ENCODE measurements around the gene CYB561A3.

The CYB561A3 gene

DNA sequence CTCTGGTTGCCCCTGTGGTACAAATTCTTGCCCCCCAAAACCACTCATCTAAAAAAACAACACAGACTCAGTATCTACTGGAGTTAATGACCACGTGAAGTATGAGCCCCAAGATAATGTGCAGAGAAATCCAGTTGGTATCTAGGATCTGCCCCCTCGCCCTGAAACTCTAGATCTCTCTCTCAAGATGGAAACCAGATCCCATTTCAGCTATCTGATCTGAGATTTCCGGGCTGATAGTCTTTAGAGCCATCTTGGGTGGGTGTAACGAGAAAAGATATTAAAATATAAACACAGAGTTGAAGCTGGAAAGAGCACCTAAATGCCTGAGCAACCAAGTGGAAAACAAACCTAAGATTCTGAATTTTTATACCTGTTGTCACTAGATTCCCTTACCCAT is 52.5 kb downstream of the CYB561A3 start:
- DNase-seq (ENCODE audit: low read depth) = no peak
- no peak for TF ChIP-seq CTCF (conservative IDR thresholded peaks at IDR 0.05; ENCODE audit: control insufficient read depth, insufficient read depth, low read depth, low read length)
- no peak overlapping the region for H3K4me3 ChIP-seq (ENCODE audit: control insufficient read depth, low read depth, low read length)

DNA sequence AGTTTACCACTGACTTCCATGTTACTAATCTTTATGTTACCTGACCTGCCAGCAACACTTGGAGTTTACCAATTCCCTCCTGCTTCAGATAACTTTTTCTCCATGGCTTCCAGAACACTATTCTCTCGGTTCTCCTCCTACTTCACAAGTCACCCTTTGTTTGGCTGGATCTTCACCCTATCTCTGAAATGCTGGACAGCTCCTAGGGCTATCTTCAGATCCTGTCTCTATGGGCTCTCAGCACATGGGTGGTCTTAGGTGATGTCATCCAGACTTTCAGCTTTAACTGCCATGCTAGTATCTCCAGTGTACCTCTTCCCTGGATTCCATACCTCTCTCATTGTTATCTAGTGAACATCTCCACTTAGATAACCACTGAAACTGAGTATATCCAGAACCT is 54.3 kb downstream of the CYB561A3 start:
- DNase-seq (ENCODE audit: low read depth) = no peak
- H3K4me3 ChIP-seq (ENCODE audit: control insufficient read depth, low read depth, low read length) = no peak overlapping the region
- TF ChIP-seq CTCF (conservative IDR thresholded peaks at IDR 0.05; ENCODE audit: control insufficient read depth, insufficient read depth, low read depth, low read length) = no peak

DNA sequence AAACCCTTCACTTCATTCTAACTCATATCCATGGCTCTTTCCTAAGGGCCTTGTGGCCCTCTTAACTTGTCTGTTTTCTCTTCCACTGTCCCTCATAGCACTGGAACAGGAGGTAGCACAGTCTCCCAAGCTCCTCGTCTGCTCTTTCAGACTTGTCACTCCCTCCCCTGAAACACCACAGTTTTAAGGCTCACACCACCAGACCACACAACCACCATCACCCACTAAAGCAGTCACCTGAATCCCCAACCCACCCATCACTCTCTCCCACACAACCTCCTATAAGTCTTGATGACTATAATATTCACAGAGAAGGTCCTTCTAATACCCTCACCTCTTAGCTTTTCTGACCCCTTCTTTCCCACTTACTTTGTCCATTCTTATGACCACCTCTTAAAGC is 55.5 kb downstream of the CYB561A3 start:
- H3K4me3 ChIP-seq (ENCODE audit: control insufficient read depth, low read depth, low read length) = no peak overlapping the region
- DNase-seq (ENCODE audit: low read depth) = no peak
- TF ChIP-seq CTCF (conservative IDR thresholded peaks at IDR 0.05; ENCODE audit: control insufficient read depth, insufficient read depth, low read depth, low read length) = no peak

DNA sequence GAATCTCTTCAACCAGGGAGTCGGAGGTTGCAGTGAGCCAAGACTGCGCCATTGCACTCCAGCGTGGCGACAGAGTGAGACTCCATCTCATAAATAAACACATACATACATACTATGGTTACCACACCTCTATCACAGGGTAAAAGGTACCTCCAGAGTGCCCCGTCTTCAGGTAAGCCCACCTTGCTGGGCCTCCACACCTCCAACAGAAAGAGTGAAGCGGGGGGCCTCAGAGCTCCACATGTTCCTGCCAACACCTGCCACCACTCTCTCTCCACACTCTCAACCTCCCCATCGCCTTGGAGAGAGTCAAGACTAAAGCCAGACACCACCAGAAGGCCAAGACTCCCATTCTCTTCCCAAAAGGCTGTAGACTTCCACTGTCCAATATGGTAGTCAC is 56.3 kb downstream of the CYB561A3 start:
- H3K4me3 ChIP-seq (ENCODE audit: control insufficient read depth, low read depth, low read length) = no peak overlapping the region
- no peak for DNase-seq (ENCODE audit: low read depth)
- TF ChIP-seq CTCF (conservative IDR thresholded peaks at IDR 0.05; ENCODE audit: control insufficient read depth, insufficient read depth, low read depth, low read length) = no peak

GRCh38 chr11:61303725-61304124 is 58.0 kb downstream of the CYB561A3 start:
- no peak for DNase-seq (ENCODE audit: low read depth)
- TF ChIP-seq CTCF (conservative IDR thresholded peaks at IDR 0.05; ENCODE audit: control insufficient read depth, insufficient read depth, low read depth, low read length) = no peak
- no peak overlapping the region for H3K4me3 ChIP-seq (ENCODE audit: control insufficient read depth, low read depth, low read length)

DNA sequence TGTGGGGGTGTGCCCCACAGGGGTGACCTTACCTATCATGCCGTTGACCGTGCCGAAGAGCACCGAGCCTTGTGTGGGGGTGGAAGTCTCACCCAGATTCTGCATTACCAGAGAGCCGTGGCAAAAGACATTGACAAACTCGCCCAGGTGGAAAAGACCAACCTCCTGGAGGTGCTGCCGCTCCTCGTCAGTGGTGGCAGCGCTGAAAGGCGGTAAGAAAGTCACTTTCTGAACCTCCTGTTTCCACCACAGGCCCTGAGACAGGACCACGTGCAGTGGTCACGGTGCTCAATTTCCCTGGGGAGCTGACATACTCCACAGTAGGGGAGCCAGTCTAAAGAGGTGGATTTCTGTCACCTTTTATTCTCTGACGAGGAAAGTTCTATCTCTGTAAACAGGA is 59.1 kb downstream of the CYB561A3 start:
- TF ChIP-seq CTCF (conservative IDR thresholded peaks at IDR 0.05; ENCODE audit: control insufficient read depth, insufficient read depth, low read depth, low read length) = no peak
- no peak overlapping the region for H3K4me3 ChIP-seq (ENCODE audit: control insufficient read depth, low read depth, low read length)
- DNase-seq (ENCODE audit: low read depth) = no peak

Data from fibroblast of mammary gland (primary cell).